ENCODE measurements around the gene OR51B2. TPM values are rescaled to one million over a fixed set of nuclear protein-coding genes. Genes with fewer than 3 reads are reported as not detected.

OR51B2 gene
- total and polyA plus RNA-seq, 10 of the 15 experiments (the other 5 are each of a cell fraction or from before 2014, with no cell fraction given): 0.29 TPM; not detected in 9

- 0% methylated on average over 1 of the region's 1 CpG for WGBS (ENCODE audit: insufficient coverage, insufficient replicate concordance, low lambda C conversion rate, missing lambda C conversion rate)
- Histone ChIP-seq H4K20me1 (ENCODE audit: control insufficient read depth, insufficient read depth) (no peaks in the 10 kb centered on the region), H2AFZ (ENCODE audit: control insufficient read depth, low read depth, low read length) (no peak within 1 kb of the TSS), H3K9me3 (replicated peaks; ENCODE audit: control insufficient read depth, insufficient read depth, low read length) (no peaks in the 10 kb centered on the region), H3K4me1 (ENCODE audit: control insufficient read depth, insufficient read depth, low read length) (no peaks in the 10 kb centered on the region), H3K4me2 (ENCODE audit: control insufficient read depth, insufficient read depth) (no peak within 1 kb of the TSS), H3K36me3 (ENCODE audit: control insufficient read depth in 2 of 2, insufficient read depth in 2 of 2, low read length in 1 of 2) (no peaks in the 10 kb centered on the region), H3K79me2 (ENCODE audit: control insufficient read depth, insufficient read depth, low read length) (no peaks in the 10 kb centered on the region), H3K4me3 (no peak within 1 kb of the TSS), H3K27me3 (replicated peaks in 1 of 2; ENCODE audit: control insufficient read depth in 2 of 2, insufficient read depth in 2 of 2, low read length in 1 of 2) (no peaks in the 10 kb centered on the region), H3K9ac (ENCODE audit: control insufficient read depth, insufficient read depth, low read length) (no peak within 1 kb of the TSS), H3K27ac (ENCODE audit: control insufficient read depth, insufficient read depth) (no peak within 1 kb of the TSS)
- SMC1A ChIA-PET (ENCODE audit: uncharacterized antibody, unreplicated experiment): no interaction called here
- in situ Hi-C loops (cut with MboI): no loop called here
- RAD21 ChIA-PET (ENCODE audit: unreplicated experiment): no interaction called here
- intact Hi-C loops (cut with micrococcal nuclease; ENCODE audit: unreplicated experiment): no loop called here
- ATAC-seq (no peak), FAIRE-seq (no peak), DNase-seq (ENCODE audit: low read depth, low spot score) (no peak)
- TF ChIP-seq NR2C1 (IDR thresholded peaks at IDR 0.05): no peak
- no peak for TF ChIP-seq IRF4 (IDR thresholded peaks at IDR 0.05; ENCODE audit: low read depth, low read length)
- no peak for TF ChIP-seq POU2F2 (IDR thresholded peaks at IDR 0.05; ENCODE audit: borderline replicate concordance, low read depth, low read length)
- no peak for TF ChIP-seq RFX5 (IDR thresholded peaks at IDR 0.05; ENCODE audit: low read depth, low read length)
- no peak for TF ChIP-seq REST (IDR thresholded peaks at IDR 0.05; ENCODE audit: low read depth, low read length)
- POLR2A ChIA-PET: no interaction called here
- no TSS peak for BruUV-seq (replicated peaks)
- CTCF ChIA-PET: interaction anchor here (0.7 kb wide), 1 partner anchor 14 kb away, joined by 3 read pairs; no protein-coding TSS in a partner anchor
These were observed 27.1 kb upstream of the OR51B2 start, which contains the start of gene OR51B6 for GRCh38 chr11:5351208-5351607. TSS of gene OR51B6 (plus strand) at chr11:5351508. CDS start at chr11:5351508, 0 bp downstream.

Measured in GM12878 (cell line).